IMR-90 (cell line): Measurements from ENCODE around the gene ADAMTS12. TPM values are rescaled to one million over a fixed set of nuclear protein-coding genes. Genes with fewer than 3 reads are reported as not detected.

Experiments used
- ATAC-seq: fragments of 200-7000 bp; cut with Tn5 transposase; 2 replicates; pipeline ENCODE4 v1.9.1; 2020; ENCODE audit warnings: low read depth, mild to moderate bottlenecking, moderate library complexity
- BruUV-seq: library from RNA; stranded (reverse); fragments of 400-500 nt; replicated peaks from 2 replicates; lab custom pipeline; 2021; lab: Mats Ljungman, UMichigan
- CTCF ChIA-PET: fragments of 300-600 bp; formaldehyde crosslinking; extraction: SDS; loops from one replicate; lab custom pipeline; 2021; ENCODE audit warnings: antibody characterized with exemption; lab: Yijun Ruan, JAX
- POLR2A ChIA-PET: fragments of 300-600 bp; sonication (Branson Sonifier 250); formaldehyde crosslinking; loops from one replicate; lab custom pipeline; 2022; ENCODE audit warnings: antibody characterized with exemption; ENCODE audit not compliant: unreplicated experiment; lab: Charles Lee
- DNase-seq: peaks from one replicate; pipeline ENCODE4 v3.0.0; 2013
- H2AFZ ChIP-seq: replicated peaks from 2 replicates; pipeline ENCODE3; 2013; ENCODE audit warnings: low read length, mild to moderate bottlenecking; ENCODE audit not compliant: poor library complexity
- H2AK5ac ChIP-seq: 2 replicates; pipeline ENCODE4 v1.6.1; 2013; ENCODE audit warnings: low read depth, low read length, inconsistent platforms
- H2AK9ac ChIP-seq: replicated peaks from 2 replicates; pipeline ENCODE3; 2013; ENCODE audit warnings: mild to moderate bottlenecking, low read depth, low read length, moderate library complexity; ENCODE audit not compliant: poor library complexity
- H2BK120ac ChIP-seq: 2 replicates; pipeline ENCODE4 v1.6.1; 2013; ENCODE audit warnings: low read depth, low read length, inconsistent platforms
- H2BK15ac ChIP-seq: 3 replicates; pipeline ENCODE4 v1.6.1; 2013; ENCODE audit warnings: low read depth, low read length, inconsistent platforms
- H2BK20ac ChIP-seq: 2 replicates; pipeline ENCODE4 v1.6.1; 2013; ENCODE audit warnings: low read depth, mild to moderate bottlenecking, inconsistent platforms, low read length, moderate library complexity
- H2BK5ac ChIP-seq: 2 replicates; pipeline ENCODE4 v1.6.1; 2013; ENCODE audit warnings: mild to moderate bottlenecking, low read depth, low read length, inconsistent platforms; ENCODE audit not compliant: poor library complexity, severe bottlenecking
- H3K14ac ChIP-seq: replicated peaks from 2 replicates; pipeline ENCODE4 v1.6.1; 2013; ENCODE audit warnings: low read depth, low read length, inconsistent platforms
- H3K18ac ChIP-seq: 2 replicates; pipeline ENCODE4 v1.6.1; 2013; ENCODE audit warnings: low read depth, low read length, control low read depth
- H3K23ac ChIP-seq: 2 replicates; pipeline ENCODE4 v1.6.1; 2013; ENCODE audit warnings: low read depth, low read length, inconsistent platforms
- H3K27ac ChIP-seq: 2 replicates; pipeline ENCODE4 v1.5.1; 2013; ENCODE audit warnings: mild to moderate bottlenecking, control low read depth, low read length; ENCODE audit not compliant: insufficient read depth
- H3K27me3 ChIP-seq: 2 replicates; pipeline ENCODE4 v1.6.1; 2013; ENCODE audit warnings: low read length; ENCODE audit not compliant: control insufficient read depth, insufficient read depth
- H3K36me3 ChIP-seq: 2 replicates; pipeline ENCODE4 v1.6.1; 2013; ENCODE audit warnings: low read length, mixed read lengths; ENCODE audit not compliant: control insufficient read depth, insufficient read depth
- H3K4ac ChIP-seq: 2 replicates; pipeline ENCODE4 v1.6.1; 2013; ENCODE audit warnings: low read depth, low read length, inconsistent platforms
- H3K4me1 ChIP-seq: 2 replicates; pipeline ENCODE4 v1.6.1; 2013; ENCODE audit warnings: low read length, mixed read lengths; ENCODE audit not compliant: control insufficient read depth, insufficient read depth
- H3K4me2 ChIP-seq: 2 replicates; pipeline ENCODE4 v1.6.1; 2013; ENCODE audit warnings: low read depth, mild to moderate bottlenecking, control low read depth, low read length, moderate library complexity
- H3K4me3 ChIP-seq: 2 replicates; pipeline ENCODE4 v1.5.1; 2013; ENCODE audit warnings: low read depth, mild to moderate bottlenecking, control low read depth, low read length, moderate library complexity; ENCODE audit not compliant: insufficient read depth
- H3K56ac ChIP-seq: 2 replicates; pipeline ENCODE4 v1.6.1; 2013; ENCODE audit warnings: low read length, inconsistent platforms; ENCODE audit not compliant: insufficient read depth; ENCODE audit errors: extremely low read depth
- H3K79me1 ChIP-seq, 2 experiments: 2 replicates each; pipeline ENCODE4 v1.6.1; 2013; ENCODE audit warnings: low read length in 2 of 2, inconsistent platforms in 1 of 2, low read depth in 1 of 2
- H3K9ac ChIP-seq: 2 replicates; pipeline ENCODE4 v1.6.1; 2013; ENCODE audit warnings: low read depth, low read length, control low read depth
- H3K9me1 ChIP-seq: 2 replicates; pipeline ENCODE4 v1.6.1; 2013; ENCODE audit warnings: low read length, inconsistent platforms; ENCODE audit not compliant: insufficient read depth
- H3K9me3 ChIP-seq: 2 replicates; pipeline ENCODE4 v1.6.1; 2013; ENCODE audit warnings: low read length; ENCODE audit not compliant: control insufficient read depth, insufficient read depth
- H4K20me1 ChIP-seq: 2 replicates; pipeline ENCODE4 v1.6.1; 2013; ENCODE audit warnings: low read length, inconsistent platforms; ENCODE audit not compliant: insufficient read depth
- H4K5ac ChIP-seq: 2 replicates; pipeline ENCODE4 v1.6.1; 2013; ENCODE audit warnings: mild to moderate bottlenecking, low read depth, low read length, control low read depth
- H4K8ac ChIP-seq, 2 experiments: 2 replicates each; pipeline ENCODE4 v1.6.1; 2013; ENCODE audit warnings: low read depth in 2 of 2, low read length in 2 of 2, control low read depth in 1 of 2, inconsistent platforms in 1 of 2
- H4K91ac ChIP-seq: 2 replicates; pipeline ENCODE4 v1.6.1; 2013; ENCODE audit warnings: low read depth, low read length, inconsistent platforms; ENCODE audit not compliant: insufficient read depth
- CHD1 ChIP-seq: IDR thresholded peaks from 2 replicates; pipeline ENCODE4 v1.6.1; 2012; ENCODE audit warnings: low read depth, low read length, improper control_type of control experiment
- NFE2L2 ChIP-seq: fragments of 150-350 bp; IDR thresholded peaks from 2 replicates; pipeline ENCODE4 v1.6.1; 2016; ENCODE audit warnings: low read depth, mild to moderate bottlenecking, low read length
- RCOR1 ChIP-seq: IDR thresholded peaks from 2 replicates; pipeline ENCODE4 v1.6.1; 2012; ENCODE audit warnings: mild to moderate bottlenecking, low read length, improper control_type of control experiment; ENCODE audit not compliant: insufficient replicate concordance
- WGBS, 2 experiments: methylation state at CpG; one replicate each; pipeline versions ENCODE4 v1.1.5 to v1.1.7; 2013; ENCODE audit warnings: missing lambda C conversion rate in 2 of 2; ENCODE audit not compliant: insufficient read length in 1 of 2; ENCODE audit errors: extremely low coverage in 2 of 2; 5-methylcytosine and 5-hydroxymethylcytosine counted together
- dilution Hi-C: fragments of 300-500 bp; cut with HindIII; formaldehyde crosslinking; loops from one replicate; pipeline ENCODE4 v1.14.3; 2018; ENCODE audit warnings: low sequenced_read_pairs; ENCODE audit not compliant: unreplicated experiment
- in situ Hi-C: fragments of 300-500 bp; cut with MboI; formaldehyde crosslinking; loops from 3 replicates; pipeline ENCODE4 v1.14.3; 2019; ENCODE audit warnings: low sequenced_read_pairs, inconsistent platforms, mixed read lengths
- intact Hi-C: fragments of 100-400 bp; cut with micrococcal nuclease; formaldehyde crosslinking; loops from 2 replicates; pipeline ENCODE4 v1.10.0; 2022
- microRNA-seq, 2 experiments: library from miRNA; stranded (forward) in 1 of 2; unstranded in 1 of 2; fragments of 10-50 nt in 1 of 2; fragments of <30 nt in 1 of 2; gene quantifications in 1 of 2; microRNA quantifications in 1 of 2; one replicate each; pipeline versions ENCODE3 to v1.1.0; 2013 to 2020; ENCODE audit not compliant: insufficient read depth in 1 of 2, insufficient read length in 1 of 2, unreplicated experiment in 1 of 2
- polyA plus RNA-seq, 3 experiments: library from polyadenylated mRNA; depleted of rRNA; stranded (reverse); fragments of >200 nt; gene quantifications; 2 replicates each; pipeline ENCODE4 v1.2.3, GENCODE V29; 2012; ENCODE audit warnings: low replicate concordance in 1 of 3
- small RNA-seq, 5 experiments: library from RNA; depleted of rRNA; stranded (forward); fragments of <200 nt; gene quantifications; one replicate each; pipeline ENCODE3, GENCODE V24; 2012
- total RNA-seq: library from RNA; depleted of rRNA; stranded (reverse); fragments of >200 nt; gene quantifications from 2 replicates; pipeline ENCODE4 v1.2.3, GENCODE V29; 2012; rRNA removed

The ADAMTS12 gene
- total and polyA plus RNA-seq, 2 of the 4 experiments (the other 2 are of a cell fraction) = 27.3 to 51.3 TPM

- in situ Hi-C loops = no loop called here
- no TSS peak for BruUV-seq
- ATAC-seq (no peak), DNase-seq (no peak)
- Histone ChIP-seq H3K9me1 (no peaks in the 10 kb centered on the region), H3K4ac (no peak overlapping the region), H4K91ac (no peak overlapping the region), H3K27me3 (no peaks in the 10 kb centered on the region), H3K27ac (no peak overlapping the region), H3K14ac (no peak overlapping the region), H2AFZ (no peak overlapping the region), H2AK9ac (no peak overlapping the region), H3K23ac (no peak overlapping the region), H4K5ac (no peak overlapping the region), H2BK15ac (no peak overlapping the region), H3K9ac (no peak overlapping the region), H2BK5ac (no peak overlapping the region), H3K4me3 (no peak overlapping the region), H3K4me1 (no peaks in the 10 kb centered on the region), H3K4me2 (no peak overlapping the region), H3K56ac (no peak overlapping the region), H4K20me1 (peaks cover 9% of the 10 kb centered on the region; the same call in 1 of the 2 replicates), H2BK20ac (no peak overlapping the region), H2AK5ac (no peak overlapping the region), H3K18ac (no peak overlapping the region), H3K9me3 (no peaks in the 10 kb centered on the region), H3K36me3 (peaks cover 27% of the 10 kb centered on the region), H2BK120ac (no peak overlapping the region), H3K79me1 (peaks cover 0 to 10% of the 10 kb centered on the region in 2 experiments; a peak in 3 of 4 replicates), H4K8ac (no peak overlapping the region)
- TF ChIP-seq CHD1 (no peak), RCOR1 (no peak), NFE2L2 (no peak)
- POLR2A ChIA-PET = no interaction called here
- no CpG with 5 or more reads among the region's 2 CpGs for WGBS, 2 experiments
- intact Hi-C loops = loop anchor here (5.0 kb wide), 1 partner anchor 458 kb away; no protein-coding TSS in a partner anchor
- dilution Hi-C loops = no loop called here
- CTCF ChIA-PET = no interaction called here
Observed at GRCh38 chr5:33474004-33474403, 417.8 kb downstream of the ADAMTS12 start.

Small RNA genes lying within 50 kb of the gene (microRNA-seq; reads per million reads assigned to microRNA genes)
- gene RNU6-923P (ENCODE audit: insufficient read depth, insufficient read length) = not detected

Small RNA genes lying within 50 kb of the gene (small RNA-seq; reads per million reads assigned to genes)
- 0 to 0.60 (median 0) reads per million in 5 experiments for gene RNU6-923P

Other genes starting within 250 kb of the ADAMTS12 start
- not detected in 2 replicates for gene RXFP3, start 44.4 kb upstream of the ADAMTS12 start, total RNA-seq
- not detected in 2 replicates for gene RXFP3, start 44.4 kb upstream of the ADAMTS12 start, polyA plus RNA-seq (2012; rRNA removed)
- gene SLC45A2, start 92.7 kb upstream of the ADAMTS12 start, total RNA-seq = not detected in 2 replicates
- gene SLC45A2, start 92.7 kb upstream of the ADAMTS12 start, polyA plus RNA-seq (2012; rRNA removed) = 0.07 TPM in 1 of 2 replicates, not detected in the other
- 10.0 and 12.9 TPM in 2 replicates for gene AMACR, start 116.1 kb upstream of the ADAMTS12 start, total RNA-seq
- gene AMACR, start 116.1 kb upstream of the ADAMTS12 start, polyA plus RNA-seq (2012; rRNA removed) = 7.3 and 8.2 TPM in 2 replicates
- gene C1QTNF3, start 151.2 kb upstream of the ADAMTS12 start, total RNA-seq = 0.28 and 1.4 TPM in 2 replicates
- 0.76 and 1.0 TPM in 2 replicates for gene C1QTNF3, start 151.2 kb upstream of the ADAMTS12 start, polyA plus RNA-seq (2012; rRNA removed)